HL-60/S4 treated with phorbol 12-myristate 13-acetate at 8.2 ng/mL for 4 days and 3 days (cell line): ENCODE data around the gene UGT1A5.

ENCODE experiments used
- in situ Hi-C: fragments of 300-500 bp; cut with MboI; formaldehyde crosslinking; loops from 2 replicates; pipeline ENCODE4 v1.15.0; 2022; ENCODE audit warnings: low sequenced_read_pairs

UGT1A5 gene

DNA sequence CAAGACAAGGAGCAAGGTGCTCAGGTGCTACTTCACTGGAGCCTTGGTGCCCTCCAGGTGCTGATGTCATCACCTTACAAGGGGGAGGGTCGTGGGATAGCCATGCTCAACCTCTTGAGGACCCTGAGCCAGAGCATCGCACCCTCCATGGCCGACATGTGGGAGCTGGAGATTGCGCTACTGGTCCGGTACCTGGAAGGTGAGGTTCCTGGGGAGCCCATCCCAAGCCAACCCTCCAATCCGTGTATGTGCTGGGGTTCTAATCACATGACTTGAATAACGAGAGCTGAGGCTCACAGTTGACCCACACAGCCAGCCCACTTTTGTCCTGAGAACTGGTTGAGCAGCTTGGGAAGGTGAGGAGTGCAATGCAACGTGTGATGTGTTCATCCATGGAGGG, 91.3 kb downstream of the UGT1A5 start:
- in situ Hi-C loops: no loop called here

DNA sequence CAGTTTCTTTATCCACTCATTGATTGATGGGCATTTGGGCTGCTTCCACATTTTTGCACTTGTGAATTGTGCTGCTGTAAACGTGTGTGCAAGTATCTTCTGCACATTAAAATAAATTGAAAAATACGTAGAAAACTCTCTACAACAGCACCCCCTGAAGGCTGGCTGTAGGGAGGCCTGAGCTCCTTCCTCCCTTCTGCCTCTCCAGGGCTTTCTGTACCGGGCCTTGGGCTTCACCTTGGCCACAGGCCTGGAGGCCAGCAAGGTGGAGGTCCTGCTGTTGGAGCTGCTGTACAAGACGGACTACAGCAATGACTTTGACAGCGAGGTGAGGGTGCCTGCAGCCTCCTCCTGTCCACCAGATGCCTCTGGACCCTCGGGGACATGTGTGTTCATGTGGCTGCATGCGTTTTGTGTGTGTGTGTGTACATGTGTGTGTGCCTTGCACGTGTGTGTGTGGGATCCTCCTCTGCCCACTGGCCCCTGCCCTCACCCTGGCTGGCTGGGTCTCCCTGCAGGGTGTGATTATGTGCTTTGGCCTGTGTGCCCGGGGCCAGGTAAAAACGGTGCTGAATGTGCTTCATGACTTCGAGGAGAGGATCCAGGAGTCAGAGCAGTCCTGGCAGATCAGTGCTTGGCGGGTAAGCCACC, 94.6 kb downstream of the UGT1A5 start:
- in situ Hi-C loops: no loop called here

DNA sequence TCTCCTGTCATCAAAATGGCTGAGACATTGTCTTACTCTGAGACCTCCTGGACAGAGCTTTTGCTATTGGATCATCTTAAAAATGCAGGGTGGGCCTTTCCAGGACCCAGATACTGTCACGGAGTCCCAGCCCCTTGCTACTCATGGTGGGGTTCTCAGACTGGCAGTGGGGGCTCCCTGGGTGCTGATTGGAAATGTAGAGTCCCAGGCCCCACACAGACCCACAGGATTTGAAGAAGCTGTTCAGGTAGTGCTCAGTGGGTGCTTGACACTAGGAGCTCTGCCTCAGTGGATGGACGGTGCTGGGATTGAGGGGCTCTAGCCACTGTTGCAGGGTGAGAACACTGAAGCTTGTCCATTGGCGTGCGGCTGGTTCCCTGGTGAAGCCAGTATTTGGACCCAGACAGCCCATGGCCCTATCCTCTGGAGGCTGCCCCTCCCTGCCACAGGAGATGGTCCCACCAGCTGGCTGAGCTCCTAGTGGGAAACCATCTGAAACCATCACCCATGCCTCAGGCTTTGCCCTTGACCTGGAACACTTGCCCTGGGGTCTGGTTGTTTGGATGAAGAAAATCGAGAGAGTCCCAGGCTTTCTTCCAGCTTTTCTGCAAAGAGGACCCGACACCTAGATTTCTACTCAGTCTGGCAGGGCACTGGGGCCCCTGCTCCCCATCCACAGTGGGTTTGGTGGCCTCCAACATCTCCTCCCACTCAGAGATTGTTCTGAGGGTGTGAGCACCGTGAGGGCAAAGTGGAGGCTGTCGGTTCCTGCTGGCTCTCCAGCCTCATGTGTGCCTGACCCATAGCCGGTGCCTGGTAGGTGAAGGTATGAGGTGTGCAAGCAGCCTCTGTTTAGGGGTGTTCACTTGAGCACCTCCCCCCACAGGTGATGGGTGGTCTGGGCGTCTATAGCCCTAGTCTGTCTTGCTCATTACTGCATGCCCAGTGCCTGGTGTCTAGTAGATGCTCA, 95.5 kb downstream of the UGT1A5 start:
- in situ Hi-C loops: no loop called here

DNA sequence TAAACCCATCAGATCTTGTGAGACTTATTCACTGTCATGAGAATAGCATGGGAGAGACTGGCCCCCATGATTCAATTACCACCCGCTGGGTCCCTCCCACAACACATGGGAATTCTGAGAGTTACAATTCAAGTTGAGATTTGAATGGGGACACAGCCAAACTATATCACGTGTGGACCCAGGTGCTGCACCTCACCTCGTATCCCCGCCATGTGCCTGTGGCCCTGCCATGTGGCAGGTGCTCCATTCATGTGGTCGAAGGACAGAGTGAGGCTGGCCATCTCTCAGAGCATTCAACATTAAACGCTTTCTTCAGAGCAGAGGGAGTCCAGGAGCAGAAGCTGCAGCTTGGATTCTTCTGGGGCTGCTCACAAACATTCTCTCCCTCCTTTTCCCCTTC, 97.7 kb downstream of the UGT1A5 start:
- in situ Hi-C loops: no loop called here

DNA sequence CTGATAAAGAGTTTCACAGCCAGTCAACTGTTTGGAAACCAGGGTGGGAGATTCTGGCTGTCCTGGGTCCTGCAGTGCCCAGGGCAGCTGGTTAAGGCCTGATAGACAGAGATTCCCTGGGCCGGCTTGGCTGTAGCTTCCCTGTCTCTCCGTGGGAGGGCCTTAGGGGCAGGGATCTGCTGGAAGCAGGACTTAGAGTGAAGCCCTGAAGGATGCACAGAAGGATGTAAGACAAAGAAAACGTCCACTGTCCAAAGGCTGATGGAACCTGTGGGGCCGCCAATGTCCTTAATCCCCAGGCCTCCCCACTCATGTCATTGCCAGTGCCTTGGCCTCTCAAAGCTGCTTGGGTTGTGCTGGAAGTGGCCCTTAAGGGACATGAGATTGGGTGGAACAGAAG, 98.4 kb downstream of the UGT1A5 start:
- in situ Hi-C loops: no loop called here

DNA sequence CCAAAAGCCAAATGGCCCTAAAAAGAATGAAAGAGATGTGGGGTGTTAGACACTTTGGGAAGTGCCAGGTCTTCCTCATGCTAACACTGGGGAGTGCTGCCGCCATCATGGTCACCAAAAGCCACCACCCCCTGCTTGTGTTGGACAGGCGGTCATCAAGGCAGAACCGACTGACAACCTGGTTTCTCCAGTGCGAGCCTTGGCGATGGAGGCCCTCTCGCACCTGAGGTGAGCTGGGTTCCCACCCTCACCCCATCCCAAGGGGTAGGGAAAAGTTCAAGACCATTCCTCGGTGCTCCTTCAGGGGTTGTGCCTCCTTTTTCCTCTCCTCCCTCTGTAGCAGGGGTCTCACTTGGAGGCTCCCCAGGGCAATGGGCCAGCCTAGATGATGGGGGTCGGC, 99.0 kb downstream of the UGT1A5 start:
- in situ Hi-C loops: no loop called here

DNA sequence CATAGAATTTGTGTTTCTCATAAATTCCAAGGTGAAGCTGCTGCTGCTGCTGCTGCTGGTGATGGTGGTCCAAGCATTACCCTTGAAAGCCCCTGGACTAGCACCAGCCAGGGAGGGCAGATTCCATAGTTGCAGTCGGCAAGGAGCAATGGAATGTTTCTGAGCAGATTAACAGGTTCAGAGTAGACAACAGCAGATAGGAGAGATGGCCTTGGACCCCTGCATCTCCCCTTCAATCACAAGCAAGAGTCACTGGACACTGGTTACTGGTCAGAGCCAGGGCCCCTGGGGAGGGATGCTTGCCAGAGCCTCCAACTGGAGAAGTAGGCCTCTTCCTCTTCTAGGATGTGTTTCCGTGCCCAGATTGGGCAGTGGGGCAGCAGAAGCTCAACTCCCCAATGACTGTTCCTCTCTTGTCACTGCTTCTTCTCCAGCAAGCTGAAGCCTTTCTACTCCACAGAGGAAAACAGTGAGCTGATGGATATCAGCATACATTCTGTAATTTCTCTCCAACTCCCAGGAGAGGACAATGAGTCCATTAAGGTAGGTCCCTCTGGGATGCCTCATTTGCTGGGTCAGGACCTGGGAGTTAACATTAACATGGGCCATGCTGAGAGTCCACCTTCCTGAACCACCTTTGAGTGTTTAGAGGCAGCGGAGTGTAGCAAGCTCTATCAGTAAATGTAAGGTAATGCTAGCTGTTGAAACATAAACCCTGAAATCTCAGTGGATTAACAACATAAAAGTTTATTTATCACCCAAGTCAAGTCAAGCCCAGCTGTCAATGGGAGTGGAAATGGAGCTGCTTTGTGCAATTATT, 100.7 kb downstream of the UGT1A5 start:
- in situ Hi-C loops: no loop called here

DNA sequence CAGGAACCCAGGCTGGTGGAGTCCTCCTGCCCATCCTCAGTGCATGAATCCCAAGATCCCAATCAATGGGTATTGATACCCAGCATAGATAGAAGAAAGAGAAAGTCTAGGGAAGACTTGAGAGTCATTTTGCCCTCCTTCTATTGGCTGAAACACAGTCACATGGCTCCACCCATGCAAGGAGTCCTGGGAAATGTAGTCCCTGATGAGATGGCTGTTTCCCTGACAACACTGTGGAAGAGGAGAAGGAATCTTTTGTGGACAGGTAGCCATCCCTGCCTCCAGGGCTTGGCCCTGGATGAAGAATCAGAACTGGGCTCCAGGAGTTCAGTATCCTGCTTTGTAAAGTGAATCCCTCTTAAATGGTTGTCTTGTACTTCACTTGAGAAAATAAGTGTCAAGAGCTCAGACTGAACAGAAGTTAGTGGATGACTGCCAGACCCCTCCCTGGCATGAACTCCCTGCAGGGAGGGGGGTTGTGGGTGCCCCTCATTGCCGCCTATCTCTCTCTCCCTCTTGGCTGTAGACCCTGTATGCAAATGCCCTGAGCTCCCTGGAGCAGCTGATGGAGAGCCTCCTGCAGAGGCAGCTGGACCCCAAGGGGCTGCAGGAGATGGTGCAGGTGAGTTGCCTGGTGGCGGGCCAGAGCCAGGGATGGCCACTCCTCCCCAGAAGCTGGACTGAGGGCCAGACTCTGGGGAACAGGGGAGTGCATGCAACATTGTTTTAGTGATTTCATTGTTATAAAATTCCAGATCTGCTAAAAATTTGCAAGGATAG, 101.5 kb downstream of the UGT1A5 start:
- in situ Hi-C loops: no loop called here

DNA sequence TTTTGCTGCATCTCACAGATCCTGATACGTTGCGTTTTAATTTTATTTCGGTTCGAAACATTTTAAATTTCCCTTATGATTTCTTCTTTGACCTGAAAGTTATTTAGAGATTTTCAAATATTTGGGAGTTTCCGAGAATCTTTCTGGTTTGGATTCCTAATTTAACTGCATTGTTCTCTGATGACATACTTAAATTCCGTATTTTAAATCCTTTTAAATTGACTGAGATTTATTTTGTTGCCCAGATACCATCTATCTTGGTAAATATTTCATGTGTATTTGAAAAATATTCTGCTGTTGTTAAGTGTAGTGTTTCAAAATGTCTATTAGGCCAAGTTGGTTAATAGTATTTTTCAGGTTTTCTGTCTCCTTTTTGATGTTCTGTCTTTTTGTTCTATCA, 103.2 kb downstream of the UGT1A5 start:
- in situ Hi-C loops: no loop called here

DNA sequence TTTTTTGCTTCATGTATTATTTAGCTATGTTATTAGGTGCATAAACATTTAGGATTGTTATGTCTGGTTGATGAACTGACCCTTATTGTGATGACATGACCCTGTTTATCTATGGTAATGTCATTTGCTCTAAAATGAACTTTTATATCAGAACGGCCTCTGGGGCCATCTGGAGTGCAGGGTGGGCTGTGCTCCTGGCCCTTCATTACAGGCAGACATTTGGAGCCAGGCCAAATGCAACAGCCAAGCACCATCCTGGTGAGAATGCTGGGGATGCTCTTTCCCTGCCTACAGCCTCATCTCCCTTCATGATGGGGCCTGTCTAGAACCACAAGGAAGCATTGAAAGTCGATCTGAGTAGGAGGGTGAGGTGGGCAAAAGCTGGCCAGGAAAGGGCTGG, 103.6 kb downstream of the UGT1A5 start:
- in situ Hi-C loops: no loop called here

DNA sequence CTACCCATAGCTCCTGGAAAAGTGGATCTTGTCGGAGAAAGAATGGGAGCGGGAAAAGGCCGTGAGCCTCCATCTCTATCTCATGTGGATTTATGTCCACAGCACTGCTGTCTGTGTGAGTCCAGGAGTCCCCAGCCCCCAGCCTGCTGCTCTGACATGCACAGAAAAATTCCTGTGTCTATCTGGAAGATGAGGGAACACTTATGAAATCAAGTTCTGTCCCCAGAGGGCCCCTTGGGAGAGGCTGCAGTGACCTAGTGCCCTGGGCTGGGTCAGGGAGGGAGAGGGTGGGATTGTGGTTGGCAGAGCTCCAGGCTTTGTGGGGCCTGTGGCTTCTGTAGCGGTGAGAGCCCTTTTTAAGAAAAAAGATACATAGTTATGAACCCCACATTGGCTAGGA, 104.1 kb downstream of the UGT1A5 start:
- in situ Hi-C loops: no loop called here

DNA sequence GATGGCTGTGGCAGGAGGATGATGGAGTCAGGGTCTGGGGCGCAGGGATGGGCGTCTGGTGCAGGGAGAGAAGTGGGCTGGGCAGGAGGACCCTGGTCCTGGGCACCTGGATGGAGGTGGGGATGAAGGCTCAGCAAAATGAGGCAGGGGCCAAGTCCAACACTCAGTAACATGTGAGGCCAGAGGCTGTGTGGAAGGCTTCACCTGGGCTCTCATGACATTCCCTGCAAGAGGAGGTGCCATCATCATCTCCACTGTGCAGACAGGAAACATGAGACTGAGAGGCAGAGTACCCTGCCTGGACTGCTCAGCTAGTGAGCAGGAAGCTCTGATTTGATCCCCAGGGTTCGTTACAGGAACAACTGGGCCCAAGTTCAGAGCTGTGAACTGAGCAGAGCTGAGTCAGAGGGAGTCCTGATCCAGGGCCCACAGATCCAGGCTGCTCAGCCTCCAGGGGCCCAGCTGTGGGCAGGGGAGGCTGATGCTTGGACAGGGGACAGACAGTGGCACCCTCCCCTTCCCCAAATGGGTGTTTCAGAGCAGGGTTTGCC, 104.7 kb downstream of the UGT1A5 start:
- in situ Hi-C loops: no loop called here

DNA sequence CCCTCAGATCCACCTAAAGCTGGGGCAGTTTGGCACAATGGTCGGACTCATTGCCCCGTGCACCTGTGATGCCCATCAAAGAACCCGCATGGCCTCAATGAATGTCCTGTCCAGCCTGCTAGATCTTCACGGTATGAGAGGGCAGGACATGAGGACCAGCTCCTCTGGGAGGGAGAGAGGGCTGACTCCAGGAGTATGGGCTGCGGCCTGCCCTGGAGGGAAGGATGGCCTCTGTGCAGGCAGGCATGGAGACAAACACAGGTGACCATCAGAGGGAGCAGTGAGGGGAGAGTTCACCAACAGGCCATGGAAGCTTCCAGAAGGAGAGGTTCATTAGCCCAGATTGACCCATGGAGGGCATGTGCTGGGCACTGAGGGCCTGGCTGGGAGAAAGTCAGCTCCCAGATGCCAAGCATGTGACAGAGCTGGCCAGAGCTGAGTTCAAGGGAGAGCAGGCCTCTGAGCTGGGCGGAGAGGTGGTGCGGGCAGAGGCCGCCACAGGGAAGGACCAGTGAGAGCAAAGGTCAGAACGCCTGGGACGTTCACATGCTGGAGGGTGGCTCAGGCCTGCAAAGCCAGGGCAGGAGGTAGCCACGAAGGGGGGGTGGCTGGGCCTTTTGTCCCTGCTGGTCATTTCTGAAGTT, 105.4 kb downstream of the UGT1A5 start:
- in situ Hi-C loops: no loop called here

DNA sequence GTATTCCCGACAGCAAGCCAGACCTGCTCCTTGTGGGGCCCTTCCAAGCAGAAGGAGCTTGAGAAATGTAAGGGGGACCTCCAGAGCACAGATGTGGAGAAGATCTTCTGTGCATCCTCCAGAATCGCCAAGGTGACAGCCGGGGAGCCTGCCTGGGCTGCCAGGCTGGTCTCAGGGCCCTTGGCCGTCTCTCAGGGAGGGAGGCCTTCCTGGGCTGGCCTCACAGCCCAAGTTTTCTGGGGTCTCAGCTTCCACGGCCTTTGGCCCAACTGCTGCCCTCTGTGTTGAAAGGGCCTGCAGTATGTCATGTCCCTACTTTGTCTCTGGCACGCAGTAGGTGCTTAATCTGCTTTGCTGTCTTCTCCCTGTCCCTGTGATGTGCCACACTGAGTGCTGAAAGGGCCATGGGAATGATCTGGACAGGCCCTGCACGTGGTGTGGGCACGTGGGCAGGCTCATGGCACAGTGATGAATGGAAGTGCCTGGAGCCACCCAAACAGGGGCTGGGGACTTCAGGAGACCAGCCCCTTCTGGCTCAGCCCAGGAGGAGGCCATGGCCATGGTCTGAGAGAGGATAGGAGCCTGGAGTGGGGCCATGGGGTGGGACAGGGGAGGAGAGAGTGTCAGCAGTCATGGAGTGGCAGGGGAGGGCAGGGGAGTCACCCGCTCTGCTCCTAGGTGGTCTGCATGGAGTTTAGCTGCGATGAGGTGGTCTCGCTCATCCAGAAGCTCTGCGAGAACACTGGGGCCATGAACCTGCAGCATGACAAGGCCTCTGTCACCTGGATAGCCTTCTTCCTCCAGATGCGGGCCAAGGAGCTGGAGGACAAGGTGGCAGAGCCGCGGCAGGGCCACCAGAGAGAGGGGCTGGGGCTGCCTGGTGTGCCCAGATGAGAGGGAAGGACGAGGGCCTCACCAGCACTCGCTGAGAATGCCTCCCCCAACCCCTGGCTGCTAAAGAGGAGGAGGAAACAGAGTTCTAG, 106.2 kb downstream of the UGT1A5 start:
- in situ Hi-C loops: no loop called here

DNA sequence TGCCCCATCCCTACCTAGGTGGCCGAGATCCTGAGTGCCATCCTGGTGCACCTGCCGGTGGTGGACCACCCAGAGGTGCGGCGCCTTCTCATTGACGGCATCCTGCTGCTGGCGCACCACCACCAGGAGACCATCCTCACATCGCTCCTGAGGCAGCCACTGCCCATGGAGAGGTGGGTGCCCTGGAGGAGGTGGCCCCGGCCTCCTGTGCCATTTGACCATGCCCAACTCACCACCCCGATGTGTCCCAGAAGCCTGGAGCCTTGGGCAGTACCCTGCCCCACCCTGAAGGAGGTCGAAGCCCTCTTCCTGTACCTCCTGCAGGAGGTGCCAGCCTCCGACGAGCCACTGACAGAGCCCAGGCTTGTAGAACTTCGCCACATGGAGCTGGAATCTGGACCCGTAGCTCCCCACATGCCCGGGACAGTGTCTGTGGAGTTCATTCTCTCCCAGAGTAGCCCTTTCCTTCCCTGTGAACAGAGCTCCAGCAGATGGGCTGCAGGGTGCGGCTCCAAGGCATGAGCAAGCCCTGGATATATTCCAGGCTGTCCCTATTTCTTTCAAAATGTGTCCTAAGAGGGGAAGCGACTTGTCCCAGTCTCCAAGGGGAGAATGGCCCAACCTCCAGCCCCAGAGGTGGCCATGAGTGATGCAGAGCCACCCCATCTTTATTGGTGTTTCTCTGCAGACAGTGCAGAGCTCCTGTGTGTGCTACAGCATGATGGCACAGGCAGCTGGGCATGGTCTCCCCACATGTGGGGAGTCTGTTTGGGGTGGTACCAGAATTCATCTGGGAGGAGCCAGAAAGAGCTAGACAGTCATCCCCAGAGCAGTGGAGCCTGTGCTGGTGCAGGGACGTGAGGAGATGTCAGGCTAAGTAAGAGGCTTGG, 107.4 kb downstream of the UGT1A5 start:
- in situ Hi-C loops: no loop called here

DNA sequence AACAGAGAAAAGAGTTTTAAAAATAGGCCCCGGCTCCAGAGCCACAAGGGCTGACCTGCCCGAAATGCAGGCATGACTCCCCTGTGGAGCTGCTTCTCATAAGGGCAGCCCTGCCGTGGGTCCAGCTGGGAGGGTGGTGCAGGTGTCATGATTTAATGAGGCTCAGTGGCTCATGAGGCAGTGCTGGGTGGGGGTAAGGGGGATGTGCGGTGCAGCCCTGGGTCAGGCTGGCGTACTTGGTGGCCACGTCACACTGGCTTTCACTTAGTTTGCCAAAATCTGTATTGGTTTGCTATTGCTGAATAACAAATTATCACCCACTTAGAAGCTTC, 108.0 kb downstream of the UGT1A5 start:
- in situ Hi-C loops: no loop called here

DNA sequence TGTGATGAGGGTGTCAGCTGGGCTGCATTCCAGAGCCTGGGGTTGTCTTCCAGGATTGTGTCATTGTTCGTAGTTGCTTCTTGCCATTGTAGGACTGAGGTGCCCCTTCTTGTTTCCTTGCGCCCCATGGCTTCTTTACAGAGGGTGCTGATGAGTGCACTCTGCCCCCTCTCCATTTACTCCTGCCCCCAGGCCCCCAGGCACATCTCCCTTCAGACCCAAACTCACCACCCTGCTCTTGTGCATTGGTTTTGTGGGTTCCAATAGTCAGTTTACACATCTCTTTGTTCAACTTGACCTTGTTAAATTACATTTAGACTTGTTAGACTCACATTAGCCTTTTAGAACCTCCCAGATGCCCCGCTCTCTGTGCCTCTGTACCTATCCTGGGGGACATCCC, 108.5 kb downstream of the UGT1A5 start:
- in situ Hi-C loops: no loop called here

DNA sequence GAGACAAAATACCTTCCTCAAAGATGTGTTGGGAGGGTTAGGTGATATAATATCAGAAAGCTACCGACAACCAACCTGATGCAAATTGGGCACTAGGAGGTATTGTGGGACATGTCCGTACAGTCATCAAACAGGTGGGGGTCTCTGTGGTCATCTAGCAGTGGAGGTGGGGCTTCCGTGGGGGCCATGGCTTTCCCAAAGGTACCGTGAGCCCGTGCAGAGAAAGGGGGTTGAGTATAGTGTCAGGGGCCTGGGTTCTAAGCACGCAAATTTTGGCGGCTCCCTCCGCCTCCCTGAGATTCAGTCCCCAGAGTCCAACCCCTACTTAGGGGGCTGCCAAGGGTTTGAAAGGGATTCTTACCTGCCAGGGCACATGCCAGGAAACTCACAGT, 109.0 kb downstream of the UGT1A5 start:
- in situ Hi-C loops: no loop called here
